Common myeloid progenitor, CD34-positive (primary cell): ENCODE measurements around the gene FKBP5.

Source experiments
- CTCF ChIA-PET: fragments of 350-600 bp; sonication (Branson Sonifier 250); formaldehyde crosslinking; loops from one replicate; lab custom pipeline; 2021; ENCODE audit warnings: antibody characterized with exemption; lab: Charles Lee
- POLR2A ChIA-PET: fragments of 350-600 bp; sonication (Branson Sonifier 250); formaldehyde crosslinking; loops from one replicate; lab custom pipeline; 2021; ENCODE audit warnings: antibody characterized with exemption; lab: Charles Lee
- DNase-seq, 3 donors: peaks; one replicate each; pipeline versions ENCODE4 v3.0.0 to v3.0.0-alpha.2; 2013
- H3K27ac ChIP-seq, 2 experiments: 1 replicate in 1 of 2; 2 replicates in 1 of 2; pipeline ENCODE4 v1.7.0; 2013; ENCODE audit warnings: inconsistent platforms in 2 of 2, low read length in 2 of 2, mild to moderate bottlenecking in 2 of 2, low read depth in 1 of 2, moderate library complexity in 1 of 2; ENCODE audit not compliant: severe bottlenecking in 2 of 2, insufficient read depth in 1 of 2, poor library complexity in 1 of 2
- H3K27me3 ChIP-seq, 5 experiments: replicated peaks in 2 of 5; 1 replicate in 3 of 5; 2 replicates in 2 of 5; pipeline versions ENCODE4 v1.6.1 to v1.7.0; 2013; ENCODE audit warnings: low read length in 4 of 5, mild to moderate bottlenecking in 2 of 5, moderate library complexity in 2 of 5, inconsistent platforms in 1 of 5; ENCODE audit not compliant: insufficient read depth in 5 of 5, control insufficient read depth in 4 of 5
- H3K36me3 ChIP-seq, 4 experiments: 1 replicate in 2 of 4; 2 replicates in 2 of 4; pipeline versions ENCODE4 v1.6.1 to v1.7.0; 2013; ENCODE audit warnings: low read length in 3 of 4, control low read depth in 1 of 4, mild to moderate bottlenecking in 1 of 4; ENCODE audit not compliant: control insufficient read depth in 4 of 4, insufficient read depth in 4 of 4
- H3K4me1 ChIP-seq, 4 experiments: 1 replicate in 3 of 4; 2 replicates in 1 of 4; pipeline versions ENCODE4 v1.6.1 to v1.7.1; 2013; ENCODE audit warnings: low read length in 3 of 4, mild to moderate bottlenecking in 3 of 4, control low read depth in 1 of 4, inconsistent platforms in 1 of 4, moderate library complexity in 1 of 4; ENCODE audit not compliant: control insufficient read depth in 4 of 4, insufficient read depth in 4 of 4; ENCODE audit errors: control extremely low read depth in 1 of 4
- H3K4me3 ChIP-seq, 7 experiments: 1 replicate in 4 of 7; 2 replicates in 3 of 7; pipeline versions ENCODE4 v1.5.1 to v1.7.0; 2013; ENCODE audit warnings: mild to moderate bottlenecking in 7 of 7, low read length in 6 of 7, moderate library complexity in 6 of 7, inconsistent platforms in 2 of 7, low read depth in 2 of 7, control low read depth in 1 of 7; ENCODE audit not compliant: insufficient read depth in 4 of 7, control insufficient read depth in 1 of 7; ENCODE audit errors: extremely low read depth in 1 of 7
- H3K9me3 ChIP-seq, 5 experiments: 1 replicate in 4 of 5; 2 replicates in 1 of 5; pipeline versions ENCODE4 v1.6.1 to v1.7.1; 2013; ENCODE audit warnings: low read length in 4 of 5, mild to moderate bottlenecking in 2 of 5, inconsistent platforms in 1 of 5, low read depth in 1 of 5, moderate library complexity in 1 of 5; ENCODE audit not compliant: control insufficient read depth in 4 of 5, insufficient read depth in 2 of 5; ENCODE audit errors: control extremely low read depth in 1 of 5
- WGBS: methylation state at CpG from one replicate; pipeline ENCODE4 v1.1.5; 2013; ENCODE audit not compliant: insufficient coverage; 5-methylcytosine and 5-hydroxymethylcytosine counted together

FKBP5 gene

DNA sequence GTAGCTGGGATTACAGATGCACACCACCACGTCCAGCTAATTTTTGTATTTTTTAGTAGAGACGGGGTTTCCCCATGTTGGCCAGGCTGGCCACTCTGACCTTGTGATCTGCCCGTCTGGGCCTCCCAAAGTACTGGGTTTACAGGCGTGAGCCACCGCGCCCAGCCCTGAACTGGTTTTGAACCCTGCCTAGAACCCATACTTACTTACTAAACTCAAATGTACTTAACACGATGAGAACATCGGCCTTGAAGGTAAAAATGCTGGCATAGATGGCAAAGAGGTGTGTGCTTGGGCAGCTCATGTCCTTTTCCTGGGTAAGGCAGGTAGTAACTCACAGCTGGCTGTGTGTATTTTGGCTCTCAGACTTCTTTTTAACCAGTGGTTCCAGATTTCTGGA, 44.9 kb upstream of the FKBP5 start:
- Histone ChIP-seq H3K36me3 (no peaks in the 10 kb centered on the region), H3K4me3 (no peak overlapping the region), H3K27ac (no peak overlapping the region), H3K9me3 (no peaks in the 10 kb centered on the region), H3K27me3 (no peaks in the 10 kb centered on the region), H3K4me1 (peaks cover 26 to 76% (median 54%) of the 10 kb centered on the region in 4 experiments)
- ChIA-PET POLR2A (no interaction called here), CTCF (interaction anchor here (0.8 to 7.9 kb wide), 16 partner anchors 8 to 437 kb away, joined by 3 to 73 read pairs (median 4); no protein-coding TSS in a partner anchor)
- DNase-seq: no peak
- 95% methylated on average over 4 of the region's 8 CpGs for WGBS

- H3K9me3 ChIP-seq: no peaks in the 10 kb centered on the region
- H3K27me3 ChIP-seq: no peaks in the 10 kb centered on the region
- ChIA-PET POLR2A (no interaction called here), CTCF (interaction anchor here (0.6 to 7.9 kb wide), 14 partner anchors 21 to 168 kb away, joined by 3 to 73 read pairs (median 3); no protein-coding TSS in a partner anchor)
- H3K4me3 ChIP-seq: peak overlapping the region; percentile 61 to 81 (median 66)
- H3K36me3 ChIP-seq: no peaks in the 10 kb centered on the region
- peak overlapping the region; percentile 72 to 83 for H3K27ac ChIP-seq
- H3K4me1 ChIP-seq: peaks cover 29 to 85% (median 68%) of the 10 kb centered on the region in 4 experiments
- peak; percentile 84 to 91 (median 90) for DNase-seq
- under 1% methylated on average over 32 of the region's 61 CpGs for WGBS
Measured at GRCh38 chr6:35731736-35732532, 43.2 kb upstream of the FKBP5 start.

DNA sequence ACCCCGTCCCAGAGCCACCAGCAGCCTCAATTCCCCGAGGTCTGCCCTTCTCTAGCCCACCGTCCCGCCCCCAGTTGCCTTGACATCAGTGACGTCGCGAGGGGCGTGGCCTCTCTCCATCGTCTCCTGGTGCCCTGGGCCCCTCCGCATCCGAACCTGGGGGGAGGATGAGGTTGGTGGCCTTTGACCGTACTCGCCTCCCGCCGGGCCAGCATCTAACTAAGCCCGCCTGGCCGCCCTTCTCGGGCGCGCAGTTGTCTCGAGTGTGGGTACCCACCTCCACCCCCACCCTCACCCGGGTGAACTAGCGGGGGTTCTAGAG, 42.7 kb upstream of the FKBP5 start:
- CTCF ChIA-PET: interaction anchor here (0.6 to 7.9 kb wide), 7 partner anchors 21 to 147 kb away, joined by 3 to 73 read pairs (median 3); no protein-coding TSS in a partner anchor
- peak overlapping the region; percentile 61 to 81 (median 66) for H3K4me3 ChIP-seq
- peaks cover 34 to 88% (median 73%) of the 10 kb centered on the region in 4 experiments for H3K4me1 ChIP-seq
- no peaks in the 10 kb centered on the region for H3K9me3 ChIP-seq
- POLR2A ChIA-PET: no interaction called here
- DNase-seq: peak; percentile 88 to 92 (median 92)
- H3K36me3 ChIP-seq: no peaks in the 10 kb centered on the region
- 0% methylated on average over 4 of the region's 23 CpGs for WGBS
- H3K27ac ChIP-seq: peak overlapping the region; percentile 72 to 83
- no peaks in the 10 kb centered on the region for H3K27me3 ChIP-seq

DNA sequence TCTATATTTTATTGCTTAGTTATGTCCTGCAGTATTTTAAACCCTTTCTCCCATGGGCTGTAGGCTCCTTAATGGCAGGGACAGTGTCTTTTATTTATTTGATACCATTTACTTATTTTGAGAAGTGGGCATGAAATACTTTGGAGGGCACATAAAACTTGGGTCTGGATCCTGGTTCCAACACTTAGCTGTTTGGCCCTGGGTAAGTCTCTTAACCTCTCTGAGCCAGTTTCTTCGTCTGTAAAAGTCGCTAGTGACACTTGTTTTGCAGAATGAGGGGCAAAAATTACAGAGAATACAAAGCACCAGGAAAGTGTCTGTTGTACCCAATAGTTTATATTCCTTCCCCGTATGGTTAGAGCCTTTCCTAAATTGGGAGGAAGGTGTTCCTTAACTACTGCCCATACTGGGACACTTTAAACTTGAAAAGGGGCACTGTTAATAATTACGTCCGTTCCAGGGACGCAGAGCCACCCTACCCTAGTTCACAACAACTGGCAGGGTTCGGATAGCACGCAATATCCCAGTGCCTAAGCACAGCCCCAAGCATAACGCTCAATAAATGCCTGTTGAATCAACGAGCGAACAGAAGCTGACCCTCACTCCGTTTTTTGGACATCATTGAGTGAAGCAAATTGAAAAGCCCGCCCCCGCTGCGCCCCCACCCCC, 42.2 kb upstream of the FKBP5 start:
- peak overlapping the region in 6 of 7 experiments; percentile 16 to 81 (median 56) for H3K4me3 ChIP-seq
- no peaks in the 10 kb centered on the region for H3K9me3 ChIP-seq
- no peaks in the 10 kb centered on the region for H3K27me3 ChIP-seq
- CTCF ChIA-PET: interaction anchor here (0.6 to 7.9 kb wide), 7 partner anchors 20 to 147 kb away, joined by 3 to 73 read pairs (median 3); no protein-coding TSS in a partner anchor
- 16% methylated on average over 10 of the region's 15 CpGs for WGBS
- peaks cover 34 to 88% (median 74%) of the 10 kb centered on the region in 4 experiments for H3K4me1 ChIP-seq
- no peak for DNase-seq
- POLR2A ChIA-PET: interaction anchor here (0.5 kb wide), 1 partner anchor 48 kb away, joined by 8 read pairs; no protein-coding TSS in a partner anchor
- peak overlapping the region in 1 of 2 experiments; percentile 60 for H3K27ac ChIP-seq
- no peaks in the 10 kb centered on the region for H3K36me3 ChIP-seq

GRCh38 chr6:35729722-35730121, 41.0 kb upstream of the FKBP5 start:
- H3K4me3 ChIP-seq: peak overlapping the region in 1 of 7 experiments; percentile 38
- peaks cover 33 to 88% (median 83%) of the 10 kb centered on the region in 4 experiments for H3K4me1 ChIP-seq
- H3K9me3 ChIP-seq: no peaks in the 10 kb centered on the region
- H3K27me3 ChIP-seq: no peaks in the 10 kb centered on the region
- POLR2A ChIA-PET: interaction anchor here (0.6 kb wide), 1 partner anchor 1131 kb away, joined by 5 read pairs; no protein-coding TSS in a partner anchor
- H3K27ac ChIP-seq: no peak overlapping the region
- WGBS: 92% methylated on average over 2 of the region's 2 CpGs
- peak in 1 of 3 donors; percentile 14 for DNase-seq
- no peaks in the 10 kb centered on the region for H3K36me3 ChIP-seq
- CTCF ChIA-PET: interaction anchor here (7.9 kb wide), 1 partner anchor 46 kb away, joined by 73 read pairs; no protein-coding TSS in a partner anchor

GRCh38 chr6:35728683-35729678, 40.3 kb upstream of the FKBP5 start:
- peak; percentile 46 to 75 (median 65) for DNase-seq
- H3K27me3 ChIP-seq: no peaks in the 10 kb centered on the region
- no peaks in the 10 kb centered on the region for H3K9me3 ChIP-seq
- CTCF ChIA-PET: interaction anchor here (0.7 to 7.9 kb wide), 7 partner anchors 12 to 130 kb away, joined by 3 to 73 read pairs (median 4); no protein-coding TSS in a partner anchor
- WGBS: 14% methylated on average over 10 of the region's 12 CpGs
- POLR2A ChIA-PET: interaction anchor here (0.6 kb wide), 1 partner anchor 1132 kb away, joined by 5 read pairs; no protein-coding TSS in a partner anchor
- peak overlapping the region in 4 of 7 experiments; percentile 39 to 64 (median 51) for H3K4me3 ChIP-seq
- peak overlapping the region; percentile 57 to 76 for H3K27ac ChIP-seq
- peaks cover 33 to 92% (median 90%) of the 10 kb centered on the region in 4 experiments for H3K4me1 ChIP-seq
- H3K36me3 ChIP-seq: no peaks in the 10 kb centered on the region
